RPMI7951 (cell line): ENCODE data around the gene CPZ. TPM values are rescaled to one million over a fixed set of nuclear protein-coding genes. Genes with fewer than 3 reads are reported as not detected.

ENCODE experiments used
- DNase-seq: peaks from one replicate; pipeline ENCODE4 v3.0.0-alpha.2; 2012; ENCODE audit warnings: low read depth
- total RNA-seq: library from RNA; depleted of rRNA; stranded (reverse); fragments of >200 nt; shearing (Covaris generic); gene quantifications from 2 replicates; pipeline ENCODE4 v1.2.3, GENCODE V29; 2014

CPZ gene
- total RNA-seq, 1 experiment from 2014 or later = 4.0 TPM

GRCh38 chr4:8580321-8581093 is 12.1 kb upstream of the CPZ start, which contains the start of gene GPR78:
Gene GPR78 (plus strand): TSS chr4:8580392. CDS start chr4:8580983, 591 bp downstream.
- peak; percentile 33 for DNase-seq

DNA sequence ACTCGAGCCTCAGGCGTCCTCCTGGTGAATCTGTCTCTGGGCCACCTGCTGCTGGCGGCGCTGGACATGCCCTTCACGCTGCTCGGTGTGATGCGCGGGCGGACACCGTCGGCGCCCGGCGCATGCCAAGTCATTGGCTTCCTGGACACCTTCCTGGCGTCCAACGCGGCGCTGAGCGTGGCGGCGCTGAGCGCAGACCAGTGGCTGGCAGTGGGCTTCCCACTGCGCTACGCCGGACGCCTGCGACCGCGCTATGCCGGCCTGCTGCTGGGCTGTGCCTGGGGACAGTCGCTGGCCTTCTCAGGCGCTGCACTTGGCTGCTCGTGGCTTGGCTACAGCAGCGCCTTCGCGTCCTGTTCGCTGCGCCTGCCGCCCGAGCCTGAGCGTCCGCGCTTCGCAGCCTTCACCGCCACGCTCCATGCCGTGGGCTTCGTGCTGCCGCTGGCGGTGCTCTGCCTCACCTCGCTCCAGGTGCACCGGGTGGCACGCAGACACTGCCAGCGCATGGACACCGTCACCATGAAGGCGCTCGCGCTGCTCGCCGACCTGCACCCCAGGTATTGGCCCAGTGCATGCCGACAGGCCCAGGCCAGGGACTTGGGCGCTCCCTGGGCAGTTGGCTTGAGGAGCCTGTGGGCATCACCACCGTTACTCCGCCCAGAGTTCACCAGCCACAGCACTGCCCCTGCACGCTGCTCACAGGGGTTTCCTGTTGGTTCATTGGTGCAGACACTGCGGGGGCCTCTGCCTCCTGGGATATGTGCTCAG is 11.3 kb upstream of the CPZ start:
- DNase-seq = no peak

GRCh38 chr4:8582016-8582415 is 10.5 kb upstream of the CPZ start:
- no peak for DNase-seq

- no peak for DNase-seq
Measured at GRCh38 chr4:8582436-8582835, 10.1 kb upstream of the CPZ start.

- DNase-seq = no peak
Measured at GRCh38 chr4:8582941-8583654, 9.5 kb upstream of the CPZ start.

GRCh38 chr4:8583655-8584025 is 8.9 kb upstream of the CPZ start:
- no peak for DNase-seq

DNA sequence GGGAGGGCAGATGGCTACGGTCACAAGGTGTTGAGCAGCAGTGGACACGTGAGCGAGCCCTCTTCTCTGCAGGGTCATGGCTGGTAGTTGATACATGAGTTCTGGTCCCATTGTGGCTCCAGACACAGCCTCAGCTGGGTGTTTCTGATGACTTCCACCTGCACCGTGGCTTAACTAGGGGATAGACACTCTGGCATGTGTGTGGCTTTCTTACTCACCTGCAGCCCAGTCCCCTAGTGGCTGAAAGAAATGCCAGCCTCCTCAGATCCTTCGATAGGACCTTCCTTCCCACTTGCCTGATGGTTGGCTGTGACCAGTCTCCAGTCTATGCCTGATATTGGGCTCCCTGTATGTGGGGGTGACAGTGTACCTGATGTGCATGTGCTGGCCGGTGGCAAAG is 7.4 kb upstream of the CPZ start:
- no peak for DNase-seq

- no peak for DNase-seq
Measured at GRCh38 chr4:8585721-8586212, 6.8 kb upstream of the CPZ start.

DNA sequence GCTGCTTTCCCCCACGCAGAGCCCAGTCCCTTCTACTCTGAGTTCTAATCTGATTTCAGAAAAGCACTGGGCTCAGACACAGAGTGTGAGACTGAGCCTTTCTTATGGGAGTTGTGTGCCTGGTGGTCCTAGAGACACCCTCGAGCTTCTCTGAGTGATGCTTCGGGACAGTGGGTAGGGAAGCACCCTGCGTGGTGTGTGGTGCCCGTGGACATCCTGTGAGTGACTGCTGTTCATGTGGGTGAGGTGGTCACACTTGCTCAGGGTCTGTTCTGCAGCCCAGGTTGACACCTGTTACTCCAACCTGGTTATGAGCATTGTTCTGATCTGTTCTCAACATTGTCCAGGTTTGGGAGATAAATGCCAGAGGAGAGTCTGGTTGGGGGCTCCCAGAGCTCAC is 6.3 kb upstream of the CPZ start:
- DNase-seq = no peak

DNA sequence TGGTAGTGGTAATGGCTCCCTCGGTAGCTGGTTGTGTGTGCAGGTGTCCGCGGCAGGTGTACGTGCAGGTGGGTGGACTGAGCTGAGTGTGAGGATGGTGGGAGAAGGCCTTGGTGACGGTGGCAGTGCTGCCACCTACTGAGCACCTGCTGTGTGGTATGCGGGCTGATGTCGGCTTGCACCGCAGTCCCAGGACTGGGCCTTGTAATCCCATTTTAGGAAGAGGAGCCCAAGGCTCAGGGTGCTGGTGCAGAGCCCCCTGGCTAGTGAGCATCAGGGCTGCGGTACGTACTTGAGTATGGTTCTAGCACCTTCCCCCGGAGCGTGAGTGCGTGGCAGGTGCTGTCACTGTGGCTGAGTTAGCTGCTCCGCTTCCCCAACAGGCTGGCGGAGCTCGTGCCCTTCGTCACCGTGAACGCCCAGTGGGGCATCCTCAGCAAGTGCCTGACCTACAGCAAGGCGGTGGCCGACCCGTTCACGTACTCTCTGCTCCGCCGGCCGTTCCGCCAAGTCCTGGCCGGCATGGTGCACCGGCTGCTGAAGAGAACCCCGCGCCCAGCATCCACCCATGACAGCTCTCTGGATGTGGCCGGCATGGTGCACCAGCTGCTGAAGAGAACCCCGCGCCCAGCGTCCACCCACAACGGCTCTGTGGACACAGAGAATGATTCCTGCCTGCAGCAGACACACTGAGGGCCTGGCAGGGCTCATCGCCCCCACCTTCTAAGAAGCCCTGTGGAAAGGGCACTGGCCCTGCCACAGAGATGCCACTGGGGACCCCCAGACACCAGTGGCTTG is 5.7 kb upstream of the CPZ start:
- DNase-seq = no peak

- no peak for DNase-seq
Measured at GRCh38 chr4:8587469-8588195, 4.9 kb upstream of the CPZ start.

DNA sequence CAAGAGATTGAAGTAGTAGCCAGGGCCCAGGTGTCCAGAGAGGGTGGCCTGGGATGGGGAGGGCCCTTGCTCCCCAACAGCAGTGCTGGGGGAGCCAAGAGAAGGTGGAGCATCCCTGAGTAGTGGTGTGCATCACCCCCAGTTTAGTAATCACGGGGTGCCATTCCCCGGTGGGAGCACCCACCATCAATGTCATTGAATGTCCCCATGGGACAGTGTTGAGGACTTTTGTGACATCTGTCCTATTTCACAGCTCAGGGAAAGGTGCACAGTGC is 4.4 kb upstream of the CPZ start:
- no peak for DNase-seq

GRCh38 chr4:8589336-8589735 is 3.2 kb upstream of the CPZ start:
- DNase-seq = no peak

GRCh38 chr4:8589823-8590545 is 2.6 kb upstream of the CPZ start:
- DNase-seq = no peak

GRCh38 chr4:8590546-8590880 is 2.1 kb upstream of the CPZ start:
- no peak for DNase-seq

DNA sequence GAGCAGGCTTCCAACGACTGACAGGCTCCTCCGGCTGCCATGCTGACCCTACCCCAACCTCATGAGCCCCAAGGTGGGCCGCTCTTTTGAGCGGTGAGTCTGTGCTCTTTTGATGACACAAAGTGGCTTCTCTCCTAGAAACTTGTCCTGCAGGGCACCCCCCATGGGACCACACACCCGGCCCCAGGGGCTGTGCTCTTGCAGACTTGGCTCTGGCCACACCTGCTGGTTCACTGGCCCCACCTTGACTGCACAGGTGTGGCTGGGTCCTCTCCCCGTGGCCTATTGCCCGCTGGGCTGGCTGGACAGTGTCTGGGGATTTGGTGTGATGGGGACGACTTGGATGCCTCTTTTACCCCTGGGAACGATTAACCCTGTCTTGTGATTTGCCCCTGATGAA is 1.5 kb upstream of the CPZ start:
- DNase-seq = no peak

DNA sequence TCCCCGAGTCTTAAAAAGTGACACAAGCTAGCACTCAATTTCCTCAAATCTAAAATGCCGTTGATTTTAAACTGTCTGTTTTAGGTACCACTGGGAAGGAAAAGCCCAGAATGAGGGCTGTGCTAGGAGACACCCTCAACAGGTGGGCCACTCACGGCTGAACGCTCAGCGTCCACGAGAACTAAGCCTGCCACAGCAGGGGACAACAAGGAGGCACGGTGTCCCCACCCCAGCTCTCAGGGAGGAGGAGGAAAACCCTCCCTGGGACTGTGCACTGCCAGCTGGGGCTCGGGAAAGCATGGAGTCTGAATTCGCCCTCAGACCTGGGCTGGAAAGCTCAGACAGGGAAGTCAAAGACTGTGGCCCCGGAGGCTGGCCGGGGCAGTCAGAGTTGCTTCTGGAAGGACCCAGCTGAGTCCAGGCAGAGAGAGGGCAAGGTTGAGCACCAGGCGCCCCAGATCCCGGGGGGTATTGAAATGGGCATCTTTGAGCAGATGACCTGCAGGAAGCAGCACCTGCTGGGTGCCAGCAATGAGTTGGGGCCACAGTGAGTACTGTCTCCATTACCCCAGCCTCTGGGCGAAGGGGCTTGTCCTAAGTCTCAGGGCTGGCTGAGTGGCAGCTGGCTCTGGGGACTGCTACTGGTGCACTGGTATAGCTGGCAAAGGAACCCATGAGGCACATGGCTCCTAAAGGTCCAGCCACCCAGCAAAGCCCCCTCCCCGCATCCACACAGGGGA is 769 bp upstream of the CPZ start:
- DNase-seq = no peak

GRCh38 chr4:8593264-8594096 is 915 bp downstream of the CPZ start:
- no peak for DNase-seq
